Bronchial epithelial cell (primary cell): ENCODE measurements around the gene SLC24A3. TPM values are rescaled to one million over a fixed set of nuclear protein-coding genes. Genes with fewer than 3 reads are reported as not detected.

Source experiments
- DNase-seq: peaks from one replicate; pipeline ENCODE4 v3.0.0-alpha.2; 2010; ENCODE audit warnings: low read depth
- FAIRE-seq: peaks from 2 replicates; lab custom pipeline; 2011; peaks lifted over from hg19 to GRCh38; lab: Jason Lieb, UNC
- H3K27me3 ChIP-seq: 2 replicates; pipeline ENCODE4 v1.5.1; 2011; ENCODE audit warnings: low read length; ENCODE audit not compliant: control insufficient read depth, insufficient read depth
- H3K36me3 ChIP-seq: 2 replicates; pipeline ENCODE4 v1.5.1; 2011; ENCODE audit warnings: low read length; ENCODE audit not compliant: control insufficient read depth, insufficient read depth
- H3K4me3 ChIP-seq: 2 replicates; pipeline ENCODE4 v1.5.1; 2011; ENCODE audit warnings: mild to moderate bottlenecking, low read depth, low read length, control low read depth
- CTCF ChIP-seq: IDR thresholded peaks from 2 replicates; pipeline ENCODE4 v1.5.1; 2011; ENCODE audit warnings: mild to moderate bottlenecking, moderate library complexity, low read length, control low read depth, inconsistent platforms; ENCODE audit not compliant: insufficient read depth, severe bottlenecking
- total RNA-seq: library from RNA; depleted of rRNA; stranded (reverse); fragments of >200 nt; gene quantifications from 2 replicates; pipeline ENCODE4 v1.2.1, GENCODE V29; 2014

The SLC24A3 gene
- total RNA-seq, 1 donor from 2014 or later, result under 0.01 TPM

GRCh38 chr20:19318610-19319009, 106.2 kb downstream of the SLC24A3 start:
- Histone ChIP-seq H3K4me3 (no peak overlapping the region), H3K36me3 (no peaks in the 10 kb centered on the region), H3K27me3 (no peaks in the 10 kb centered on the region)
- no peak for DNase-seq
- FAIRE-seq, result no peak
- no peak for TF ChIP-seq CTCF

- TF ChIP-seq CTCF, result no peak
- H3K27me3 ChIP-seq, result no peaks in the 10 kb centered on the region
- H3K36me3 ChIP-seq, result no peaks in the 10 kb centered on the region
- H3K4me3 ChIP-seq, result no peak overlapping the region
- FAIRE-seq (peak; percentile 23), DNase-seq (no peak)
Measured at GRCh38 chr20:19320005-19320404, 107.6 kb downstream of the SLC24A3 start.

- DNase-seq, result no peak
- no peak for TF ChIP-seq CTCF
- H3K4me3 ChIP-seq, result no peak overlapping the region
- H3K36me3 ChIP-seq, result no peaks in the 10 kb centered on the region
- no peaks in the 10 kb centered on the region for H3K27me3 ChIP-seq
- FAIRE-seq, result no peak
Measured at GRCh38 chr20:19321176-19321575, 108.7 kb downstream of the SLC24A3 start.

GRCh38 chr20:19322061-19322985, 109.9 kb downstream of the SLC24A3 start:
- no peak for TF ChIP-seq CTCF
- H3K36me3 ChIP-seq, result no peaks in the 10 kb centered on the region
- H3K27me3 ChIP-seq, result no peaks in the 10 kb centered on the region
- no peak overlapping the region for H3K4me3 ChIP-seq
- no peak for DNase-seq
- FAIRE-seq, result no peak

- no peak for FAIRE-seq
Measured at GRCh38 chr20:19327401-19327800, 115.0 kb downstream of the SLC24A3 start.

More at GRCh38 chr20:19327401-19327800, 115.0 kb downstream of the SLC24A3 start:
- Histone ChIP-seq H3K4me3 (no peak overlapping the region), H3K27me3 (no peaks in the 10 kb centered on the region), H3K36me3 (no peaks in the 10 kb centered on the region)
- no peak for TF ChIP-seq CTCF
- no peak for DNase-seq
